GM23248 (cell line): ENCODE results near the gene TMPRSS2.

ENCODE experiments used
- EZH2 ChIP-seq: fragments of 200-600 bp; sonication (generic); IDR thresholded peaks from 2 replicates; pipeline ENCODE4 v1.6.1; 2018; ENCODE audit warnings: antibody characterized with exemption, mild to moderate bottlenecking; ENCODE audit not compliant: insufficient read depth, poor library complexity, severe bottlenecking
- EZH2phosphoT487 ChIP-seq: fragments of 200-600 bp; sonication (generic); IDR thresholded peaks from 2 replicates; pipeline ENCODE4 v1.6.1; 2018; ENCODE audit warnings: antibody characterized with exemption, moderate library complexity, mild to moderate bottlenecking, low read depth; ENCODE audit not compliant: insufficient read depth

GRCh38 chr21:41453761-41454160 lies 54.2 kb downstream of the TMPRSS2 start:
- TF ChIP-seq EZH2 (no peak), EZH2phosphoT487 (no peak)
